ENCODE results near the gene RAD51B. TPM values are rescaled to one million over a fixed set of nuclear protein-coding genes. Genes with fewer than 3 reads are reported as not detected.
A peak's percentile ranks its signal among the peaks of the same experiment; 100 is the strongest.

RAD51B gene
- total RNA-seq, 1 experiment from 2014 or later: 28.9 TPM

GRCh38 chr14:68772761-68773381 is 953.3 kb downstream of the RAD51B start:
- in situ Hi-C loops (cut with HindIII; ENCODE audit: low pct_unique_long_range_greater_than_20kb, low sequenced_read_pairs): no loop called here
- DNase-seq (ENCODE audit: low read depth, low spot score): no peak

GRCh38 chr14:68774771-68775613 is 955.4 kb downstream of the RAD51B start:
- in situ Hi-C loops (cut with HindIII; ENCODE audit: low pct_unique_long_range_greater_than_20kb, low sequenced_read_pairs): no loop called here
- peak; percentile 99 for DNase-seq (ENCODE audit: low read depth, low spot score)

- in situ Hi-C loops (cut with HindIII; ENCODE audit: low pct_unique_long_range_greater_than_20kb, low sequenced_read_pairs): no loop called here
- no peak for DNase-seq (ENCODE audit: low read depth, low spot score)
These were observed 956.1 kb downstream of the RAD51B start for GRCh38 chr14:68775614-68776126.

- in situ Hi-C loops (cut with HindIII; ENCODE audit: low pct_unique_long_range_greater_than_20kb, low sequenced_read_pairs): no loop called here
These were observed 958.1 kb downstream of the RAD51B start for GRCh38 chr14:68777644-68778043.

More at GRCh38 chr14:68777644-68778043, 958.1 kb downstream of the RAD51B start:
- no peak for DNase-seq (ENCODE audit: low read depth, low spot score)

Small RNA genes lying within 50 kb of the gene (small RNA-seq; reads per million reads assigned to genes)
- 0 reads per million in 2 experiments for gene RN7SL108P
- 0 to 0.14 reads per million in 2 experiments for gene RN7SL706P
- 0 reads per million in 2 experiments for gene RNU6-921P

Other genes with a start within 250 kb of the RAD51B start
- gene PIGH, start 219.5 kb upstream of the RAD51B start, total RNA-seq (2014; rRNA removed; shearing (Covaris generic)): 48.7 and 52.4 TPM in 2 replicates
- 3.1 and 5.3 TPM in 2 replicates for gene ARG2, start 199.9 kb upstream of the RAD51B start, total RNA-seq (2014; rRNA removed; shearing (Covaris generic))
- 52.5 and 72.1 TPM in 2 replicates for gene VTI1B, start 145.1 kb upstream of the RAD51B start, total RNA-seq (2014; rRNA removed; shearing (Covaris generic))
- gene RDH11, start 124.0 kb upstream of the RAD51B start, total RNA-seq (2014; rRNA removed; shearing (Covaris generic)): 116 and 119 TPM in 2 replicates
- 0.35 and 0.66 TPM in 2 replicates for gene RDH12, start 117.9 kb upstream of the RAD51B start, total RNA-seq (2014; rRNA removed; shearing (Covaris generic))
- gene ZFYVE26, start 3.2 kb upstream of the RAD51B start, total RNA-seq (2014; rRNA removed; shearing (Covaris generic)): 84.0 and 85.2 TPM in 2 replicates

Data from SK-MEL-5 (cell line).